ENCODE data around the gene CECR2.
"Not testable (repeated sequence)": the region's sequence is repeated elsewhere in the genome, so short reads cannot be mapped to it uniquely, and the experiment has no call there.

CECR2 gene

GRCh38 chr22:17407643-17408042 is 38.4 kb downstream of the CECR2 start:
- DNase-seq (ENCODE audit: low read depth) = no peak

GRCh38 chr22:17410576-17410975 is 41.3 kb downstream of the CECR2 start:
- DNase-seq (ENCODE audit: low read depth) = no peak

- no peak for DNase-seq (ENCODE audit: low read depth)
These were observed 42.0 kb downstream of the CECR2 start for GRCh38 chr22:17411213-17411612.

- DNase-seq (ENCODE audit: low read depth) = no peak
These were observed 43.0 kb downstream of the CECR2 start for GRCh38 chr22:17412232-17412631.

GRCh38 chr22:17418890-17419324 is 49.6 kb downstream of the CECR2 start:
- no peak for DNase-seq (ENCODE audit: low read depth)

- DNase-seq (ENCODE audit: low read depth) = no peak
These were observed 50.1 kb downstream of the CECR2 start for GRCh38 chr22:17419348-17419747.

GRCh38 chr22:17422736-17423343 is 53.6 kb downstream of the CECR2 start:
- DNase-seq (ENCODE audit: low read depth) = no peak

GRCh38 chr22:17423616-17424015 is 54.4 kb downstream of the CECR2 start:
- no peak for DNase-seq (ENCODE audit: low read depth)

GRCh38 chr22:17427528-17427927 is 58.3 kb downstream of the CECR2 start:
- not testable (repeated sequence) for DNase-seq (ENCODE audit: low read depth)

- no peak for DNase-seq (ENCODE audit: low read depth)
These were observed 60.3 kb downstream of the CECR2 start for GRCh38 chr22:17429516-17429915.

- no peak for DNase-seq (ENCODE audit: low read depth)
These were observed 61.2 kb downstream of the CECR2 start for GRCh38 chr22:17430412-17430811.

GRCh38 chr22:17431179-17431578 is 61.9 kb downstream of the CECR2 start:
- DNase-seq (ENCODE audit: low read depth) = no peak

GRCh38 chr22:17434856-17435255 is 65.6 kb downstream of the CECR2 start:
- no peak for DNase-seq (ENCODE audit: low read depth)

GRCh38 chr22:17435375-17435774 is 66.1 kb downstream of the CECR2 start:
- no peak for DNase-seq (ENCODE audit: low read depth)

GRCh38 chr22:17436382-17436980 is 67.2 kb downstream of the CECR2 start:
- no peak for DNase-seq (ENCODE audit: low read depth)

GRCh38 chr22:17436981-17437412 is 67.7 kb downstream of the CECR2 start:
- DNase-seq (ENCODE audit: low read depth) = no peak

- DNase-seq (ENCODE audit: low read depth) = no peak
These were observed 68.8 kb downstream of the CECR2 start for GRCh38 chr22:17438026-17438425.

GRCh38 chr22:17441326-17441725 is 72.1 kb downstream of the CECR2 start:
- DNase-seq (ENCODE audit: low read depth) = no peak

GRCh38 chr22:17443405-17444203 is 74.3 kb downstream of the CECR2 start:
- DNase-seq (ENCODE audit: low read depth) = no peak

GRCh38 chr22:17444204-17444504 is 74.9 kb downstream of the CECR2 start:
- DNase-seq (ENCODE audit: low read depth) = no peak

- DNase-seq (ENCODE audit: low read depth) = no peak
These were observed 77.4 kb downstream of the CECR2 start for GRCh38 chr22:17446698-17447097.

GRCh38 chr22:17451316-17451715 is 82.1 kb downstream of the CECR2 start:
- no peak for DNase-seq (ENCODE audit: low read depth)

GRCh38 chr22:17460895-17461294 is 91.6 kb downstream of the CECR2 start:
- DNase-seq (ENCODE audit: low read depth) = no peak
